Amygdala (tissue), 56 donors: ENCODE measurements around the gene NRP2.

ENCODE experiments used
- DNase-seq, 56 donors: peaks; one replicate each; lab custom pipeline; 2025; lab: John Stamatoyannopoulos, UW

The NRP2 gene

GRCh38 chr2:205748639-205749038 lies 66.3 kb downstream of the NRP2 start:
- DNase-seq, result peak in 1 of 56 donors; percentile 17

GRCh38 chr2:205749078-205749477 lies 66.8 kb downstream of the NRP2 start:
- no peak for DNase-seq

DNA sequence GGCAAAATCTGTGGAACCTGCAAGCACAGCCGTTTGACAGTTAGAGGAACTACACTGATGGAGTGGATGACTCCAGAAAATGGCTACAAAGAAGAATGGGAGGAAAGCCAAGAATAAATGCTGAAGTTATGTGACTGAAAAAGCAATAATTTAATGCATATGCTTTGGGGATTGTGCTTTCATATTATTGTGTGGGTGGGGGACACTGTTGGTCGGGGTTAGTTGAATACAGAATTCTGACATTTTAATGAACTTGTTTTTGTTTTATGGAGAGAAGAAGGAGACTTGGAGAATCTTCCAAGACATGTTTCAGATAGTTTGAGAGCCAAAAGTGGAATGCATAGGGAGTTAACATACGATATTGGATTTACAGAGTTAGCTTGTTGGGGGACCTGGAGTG lies 68.5 kb downstream of the NRP2 start:
- DNase-seq, result no peak

GRCh38 chr2:205751569-205752031 lies 69.3 kb downstream of the NRP2 start:
- no peak for DNase-seq

DNA sequence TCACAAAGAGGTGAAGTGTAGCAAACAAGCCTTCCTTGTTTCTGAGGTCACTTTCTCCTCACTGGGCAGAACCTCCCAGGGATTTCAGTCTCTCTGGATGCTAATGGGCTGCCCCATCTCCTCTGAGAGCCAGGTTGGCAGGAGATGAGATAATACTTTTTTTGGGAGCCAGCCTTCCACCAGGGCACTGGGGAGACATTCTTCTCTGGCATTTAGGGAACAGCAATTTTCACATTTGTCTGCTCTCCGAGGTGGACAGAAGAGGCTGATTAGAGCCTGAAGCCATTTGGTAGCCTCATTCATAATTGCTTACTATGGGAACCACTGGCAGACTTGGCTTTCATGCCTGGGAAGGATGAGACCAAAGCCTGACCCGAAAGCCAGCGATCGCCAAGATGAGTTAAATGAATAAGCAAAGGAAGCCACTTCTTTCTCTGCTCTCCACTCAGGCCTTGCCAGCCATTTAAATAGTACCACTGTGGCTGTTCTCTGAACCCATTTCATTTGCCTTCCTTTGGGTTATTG lies 70.1 kb downstream of the NRP2 start:
- DNase-seq, result peak in 4 of 56 donors; percentile 10 to 66 (median 45)

- DNase-seq, result peak in 2 of 56 donors; percentile 17 to 30
Observed at GRCh38 chr2:205752924-205753323, 70.6 kb downstream of the NRP2 start.

GRCh38 chr2:205754285-205754923 lies 72.1 kb downstream of the NRP2 start:
- DNase-seq, result no peak

DNA sequence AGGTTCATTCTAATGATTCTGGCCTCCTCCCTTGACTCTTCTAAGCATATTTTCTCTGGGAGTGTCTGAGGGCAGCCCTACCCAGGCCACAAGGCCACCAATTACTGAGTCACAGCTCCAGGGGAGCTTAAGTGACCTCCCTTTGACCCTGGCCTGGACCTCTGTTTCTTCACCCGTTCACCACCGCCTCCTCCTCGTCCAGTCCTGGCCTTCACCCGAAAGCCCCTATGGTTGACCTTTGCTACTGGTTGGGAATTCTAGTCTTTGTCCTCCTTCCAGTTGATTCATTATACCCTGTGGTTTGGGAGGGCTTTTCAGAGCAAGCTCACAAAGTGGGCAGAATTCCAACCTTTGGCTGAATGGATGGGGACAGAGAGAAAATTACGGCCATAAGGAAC lies 72.6 kb downstream of the NRP2 start:
- DNase-seq, result no peak

DNA sequence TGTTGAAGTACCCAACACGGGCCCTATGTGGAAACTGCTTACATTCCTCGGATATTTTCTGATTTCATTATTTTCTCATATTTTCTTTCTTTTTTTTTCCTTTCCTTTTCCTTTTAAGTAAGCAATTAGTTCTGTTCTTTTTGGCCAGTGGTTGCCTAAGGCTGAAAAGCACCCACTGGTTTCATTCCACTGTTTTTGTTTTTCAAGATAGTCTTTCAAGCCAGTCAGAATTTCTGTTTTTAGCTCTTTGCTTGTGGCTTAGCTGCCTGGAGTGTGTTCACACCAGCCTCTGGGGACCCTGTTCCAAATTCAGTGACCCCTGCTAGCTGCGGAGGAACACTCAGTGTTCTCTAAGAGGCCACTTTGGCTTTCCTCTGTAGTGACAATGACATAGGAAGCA lies 73.6 kb downstream of the NRP2 start:
- peak in 4 of 56 donors; percentile 13 to 44 (median 27) for DNase-seq

DNA sequence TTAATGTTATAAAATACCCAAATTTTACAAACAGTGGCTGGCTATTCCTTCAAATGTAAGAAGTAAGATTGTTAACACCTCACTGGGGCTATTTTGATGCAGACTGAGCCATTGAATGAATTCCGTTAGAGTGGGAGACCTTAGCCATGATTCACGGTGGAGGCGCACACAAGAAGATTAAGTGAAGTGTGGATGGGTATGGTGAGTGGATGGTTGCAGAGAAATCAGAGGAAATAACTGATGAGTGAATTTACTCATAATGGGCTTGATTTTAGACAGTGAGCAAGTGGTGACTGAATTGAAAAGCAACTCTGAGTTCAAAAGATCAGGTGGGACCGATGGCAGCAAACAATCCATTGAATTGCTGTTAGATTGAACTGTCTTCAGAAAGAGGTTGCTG lies 75.0 kb downstream of the NRP2 start:
- DNase-seq, result no peak

GRCh38 chr2:205758051-205758450 lies 75.8 kb downstream of the NRP2 start:
- no peak for DNase-seq

GRCh38 chr2:205758500-205758899 lies 76.2 kb downstream of the NRP2 start:
- no peak for DNase-seq

DNA sequence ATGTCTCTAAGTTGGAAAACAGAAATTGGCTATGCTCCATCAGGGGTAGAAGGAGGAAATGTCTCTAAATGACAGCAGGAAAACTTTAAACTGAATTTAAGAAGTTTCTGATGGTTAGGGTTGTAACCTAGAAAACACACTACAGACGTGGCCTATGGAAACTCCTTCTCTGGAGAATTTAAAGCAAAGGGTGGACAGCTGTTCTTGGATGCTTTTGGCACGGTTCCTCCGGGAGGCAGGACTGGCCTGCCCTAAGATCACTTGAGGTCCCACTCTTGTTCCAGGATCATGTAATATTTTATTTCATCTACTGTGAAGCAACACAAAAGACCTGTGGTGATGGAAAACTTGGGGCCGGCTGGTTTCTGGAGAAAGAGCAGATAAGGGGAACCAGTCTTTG lies 77.0 kb downstream of the NRP2 start:
- no peak for DNase-seq

DNA sequence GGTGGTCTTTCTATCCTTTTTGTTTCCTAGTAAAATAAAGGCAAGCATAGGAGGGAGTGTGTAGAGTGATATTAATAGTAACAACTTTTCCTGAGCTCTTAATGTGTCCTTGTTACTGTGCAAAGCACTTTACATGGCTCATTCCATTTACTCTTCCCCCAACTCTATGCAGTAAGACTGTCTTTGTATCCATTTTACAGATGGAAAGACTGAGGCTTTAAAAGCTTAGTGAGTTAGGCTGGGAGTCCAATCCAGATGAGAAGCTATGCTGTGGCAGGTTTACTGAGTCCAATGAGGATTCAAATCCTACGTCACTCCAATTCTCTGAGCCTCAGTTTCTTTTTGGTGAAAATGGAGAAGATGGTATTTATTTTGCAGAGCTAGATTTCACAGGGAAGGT lies 77.4 kb downstream of the NRP2 start:
- DNase-seq, result no peak

- no peak for DNase-seq
Observed at GRCh38 chr2:205760157-205760556, 77.9 kb downstream of the NRP2 start.

DNA sequence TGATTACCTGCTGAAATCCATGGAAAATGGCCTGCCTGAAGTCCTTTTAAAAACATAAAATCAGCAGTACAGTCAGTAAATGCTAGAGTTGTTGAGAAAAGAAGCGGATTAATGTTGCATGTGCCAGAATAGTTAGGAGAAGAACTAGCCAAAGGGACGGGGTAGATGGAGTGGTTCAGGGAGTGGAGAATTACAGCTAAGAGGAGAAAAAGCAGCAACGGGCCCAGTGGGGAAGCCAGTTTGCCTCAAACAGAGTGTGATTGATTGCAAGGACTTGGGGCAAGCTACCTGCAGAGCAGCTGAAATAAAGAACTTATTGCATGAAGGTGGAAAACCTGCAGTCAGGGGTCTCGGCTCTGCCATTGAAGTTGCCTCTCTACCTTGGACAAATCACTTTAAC lies 79.1 kb downstream of the NRP2 start:
- no peak for DNase-seq

GRCh38 chr2:205762881-205763280 lies 80.6 kb downstream of the NRP2 start:
- no peak for DNase-seq

DNA sequence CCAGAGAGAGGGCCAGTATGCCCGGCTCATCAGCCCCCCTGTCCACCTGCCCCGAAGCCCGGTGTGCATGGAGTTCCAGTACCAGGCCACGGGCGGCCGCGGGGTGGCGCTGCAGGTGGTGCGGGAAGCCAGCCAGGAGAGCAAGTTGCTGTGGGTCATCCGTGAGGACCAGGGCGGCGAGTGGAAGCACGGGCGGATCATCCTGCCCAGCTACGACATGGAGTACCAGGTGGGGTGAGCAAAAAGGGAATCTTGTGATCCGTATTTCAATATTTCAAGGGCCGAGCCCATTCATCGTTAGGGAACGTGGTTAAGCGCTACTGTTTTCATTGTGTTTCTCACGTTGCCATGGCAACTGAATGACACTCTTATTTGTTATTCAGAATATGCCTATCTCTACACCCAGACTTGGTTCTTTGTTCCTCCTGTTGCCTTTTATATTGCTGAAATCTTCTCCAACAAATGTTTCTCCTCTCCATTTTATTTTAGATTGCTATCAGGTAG lies 81.5 kb downstream of the NRP2 start:
- DNase-seq, result peak in 31 of 56 donors; percentile 11 to 73 (median 37)

- peak in 9 of 56 donors; percentile 7 to 30 (median 18) for DNase-seq
Observed at GRCh38 chr2:205764270-205764746, 82.0 kb downstream of the NRP2 start.

DNA sequence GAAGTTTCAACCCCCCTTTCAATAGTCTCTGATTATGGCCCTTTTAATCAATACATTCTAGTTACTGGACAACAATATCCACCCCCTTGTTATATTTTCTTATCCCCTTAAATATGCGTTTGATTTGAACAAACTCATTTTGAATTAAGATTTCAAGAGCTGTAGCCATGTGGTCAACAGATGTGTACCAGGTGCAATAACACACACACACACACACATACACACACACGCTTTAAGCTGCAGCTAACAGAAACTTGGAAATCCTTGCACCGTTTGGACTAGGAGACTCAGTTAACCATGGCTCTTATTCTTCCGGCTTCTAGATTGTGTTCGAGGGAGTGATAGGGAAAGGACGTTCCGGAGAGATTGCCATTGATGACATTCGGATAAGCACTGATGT lies 82.8 kb downstream of the NRP2 start:
- DNase-seq, result no peak

GRCh38 chr2:205766779-205767359 lies 84.6 kb downstream of the NRP2 start:
- DNase-seq, result peak in 36 of 56 donors; percentile 2 to 81 (median 20)

- no peak for DNase-seq
Observed at GRCh38 chr2:205767617-205768016, 85.3 kb downstream of the NRP2 start.
